HL-60 (cell line): Measurements from ENCODE around the gene ACER2.

Source experiments
- POLR2AphosphoS5 ChIP-seq: IDR thresholded peaks from 2 replicates; pipeline ENCODE4 v1.6.1; 2012; ENCODE audit warnings: low read depth
- TF ChIP-seq, protein P1 (sequence below): IDR thresholded peaks from one replicate; pipeline ENCODE4 v1.5.1; 2011; ENCODE audit warnings: low read length, control low read depth, inconsistent platforms; ENCODE audit not compliant: insufficient read depth

DNA sequence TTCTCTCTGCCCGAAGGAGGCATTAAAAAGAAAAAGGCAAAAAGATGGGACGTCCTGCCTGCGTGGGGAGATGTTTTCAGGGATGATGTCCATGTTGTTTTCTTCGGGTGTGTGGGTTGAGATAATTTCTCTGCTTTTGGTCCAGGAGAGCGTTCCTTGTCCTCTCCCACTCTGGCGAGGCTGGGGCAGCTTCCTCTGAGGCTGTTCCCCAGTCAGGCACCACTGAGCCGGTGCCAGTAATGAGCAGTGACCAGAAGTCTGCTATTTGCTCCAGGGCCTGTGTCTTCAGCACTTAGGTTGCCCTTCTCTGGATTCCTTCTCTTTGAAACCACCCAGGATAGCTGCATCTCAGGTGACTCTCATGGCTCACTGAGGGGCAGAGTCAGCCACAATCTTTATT is 71.5 kb downstream of the ACER2 start:
- TF ChIP-seq POLR2AphosphoS5: no peak
- TF ChIP-seq, protein P1, sequence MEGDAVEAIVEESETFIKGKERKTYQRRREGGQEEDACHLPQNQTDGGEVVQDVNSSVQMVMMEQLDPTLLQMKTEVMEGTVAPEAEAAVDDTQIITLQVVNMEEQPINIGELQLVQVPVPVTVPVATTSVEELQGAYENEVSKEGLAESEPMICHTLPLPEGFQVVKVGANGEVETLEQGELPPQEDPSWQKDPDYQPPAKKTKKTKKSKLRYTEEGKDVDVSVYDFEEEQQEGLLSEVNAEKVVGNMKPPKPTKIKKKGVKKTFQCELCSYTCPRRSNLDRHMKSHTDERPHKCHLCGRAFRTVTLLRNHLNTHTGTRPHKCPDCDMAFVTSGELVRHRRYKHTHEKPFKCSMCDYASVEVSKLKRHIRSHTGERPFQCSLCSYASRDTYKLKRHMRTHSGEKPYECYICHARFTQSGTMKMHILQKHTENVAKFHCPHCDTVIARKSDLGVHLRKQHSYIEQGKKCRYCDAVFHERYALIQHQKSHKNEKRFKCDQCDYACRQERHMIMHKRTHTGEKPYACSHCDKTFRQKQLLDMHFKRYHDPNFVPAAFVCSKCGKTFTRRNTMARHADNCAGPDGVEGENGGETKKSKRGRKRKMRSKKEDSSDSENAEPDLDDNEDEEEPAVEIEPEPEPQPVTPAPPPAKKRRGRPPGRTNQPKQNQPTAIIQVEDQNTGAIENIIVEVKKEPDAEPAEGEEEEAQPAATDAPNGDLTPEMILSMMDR: no peak
